UCSD-AML1 (cell line): ENCODE data around the gene STX17.
"Not testable (repeated sequence)": the region's sequence is repeated elsewhere in the genome, so short reads cannot be mapped to it uniquely, and the experiment has no call there.

Experiments
- DNase-seq: peaks from one replicate; lab custom pipeline; 2025; ENCODE audit not compliant: unreplicated experiment; lab: John Stamatoyannopoulos, UW

The STX17 gene

DNA sequence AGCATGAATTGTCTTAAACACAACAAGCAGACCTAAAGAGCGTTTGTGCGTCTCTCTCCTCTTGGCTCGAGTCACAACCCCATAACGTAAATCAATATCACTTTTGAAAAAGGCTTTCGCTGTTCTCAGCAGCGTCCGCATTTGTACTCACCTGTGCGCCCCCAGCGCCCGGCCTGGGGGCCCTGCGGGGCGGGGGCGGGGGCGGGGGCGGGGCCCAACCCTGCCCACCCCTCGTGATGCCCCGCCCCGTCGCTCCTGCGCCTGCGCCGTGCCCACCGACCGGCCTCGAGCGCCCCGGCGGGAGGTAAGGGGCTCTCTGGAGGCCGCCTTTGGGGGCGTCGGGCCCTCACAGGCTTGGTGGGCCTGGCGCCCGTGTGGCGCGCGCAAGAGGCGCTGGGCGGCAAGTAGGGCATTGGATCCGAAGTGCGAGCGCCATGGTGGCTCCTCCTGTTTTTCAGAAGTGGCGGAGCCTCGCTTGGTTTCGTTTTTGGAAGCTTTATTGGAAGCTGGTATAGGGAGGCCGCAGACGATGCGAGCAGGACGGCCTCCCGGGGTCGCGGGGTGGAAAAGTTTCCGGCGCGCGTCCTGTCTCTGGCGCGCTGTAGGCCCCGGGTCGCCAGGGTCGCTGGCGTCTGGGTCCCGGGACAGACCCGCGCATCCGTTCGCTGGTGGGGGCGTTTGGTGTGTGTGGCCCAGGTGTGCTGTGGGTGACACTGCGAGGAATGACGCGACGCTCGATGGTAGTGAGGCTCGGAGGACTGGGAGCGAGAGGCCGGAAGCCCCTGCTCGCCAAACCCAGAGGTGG is at the start of gene STX17:
STX17 (plus strand) TSS at position 252 of the 805 bp plus-strand sequence. CDS start 8,586 bp downstream, outside the sequence.
- DNase-seq, result peak; percentile 81

DNA sequence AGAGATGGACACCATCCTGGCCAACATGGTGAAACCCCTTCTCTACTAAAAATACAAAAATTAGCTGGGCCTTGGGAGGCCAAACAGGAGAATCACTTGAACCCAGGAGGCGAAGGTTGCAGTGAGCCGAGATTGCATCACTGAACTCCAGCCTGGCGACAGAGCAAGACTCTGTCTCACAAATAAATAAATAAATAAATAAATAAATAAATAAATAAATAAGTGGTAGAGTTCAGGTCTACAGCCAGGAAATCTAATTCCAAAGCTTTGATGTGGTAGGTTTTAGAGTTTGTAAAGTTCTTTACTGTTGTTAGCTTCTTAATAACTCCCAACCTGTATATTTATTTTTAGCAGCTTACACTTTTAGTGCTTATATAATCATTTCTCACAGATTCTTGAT is 48.9 kb upstream of the STX17 start:
- DNase-seq, result not testable (repeated sequence)

DNA sequence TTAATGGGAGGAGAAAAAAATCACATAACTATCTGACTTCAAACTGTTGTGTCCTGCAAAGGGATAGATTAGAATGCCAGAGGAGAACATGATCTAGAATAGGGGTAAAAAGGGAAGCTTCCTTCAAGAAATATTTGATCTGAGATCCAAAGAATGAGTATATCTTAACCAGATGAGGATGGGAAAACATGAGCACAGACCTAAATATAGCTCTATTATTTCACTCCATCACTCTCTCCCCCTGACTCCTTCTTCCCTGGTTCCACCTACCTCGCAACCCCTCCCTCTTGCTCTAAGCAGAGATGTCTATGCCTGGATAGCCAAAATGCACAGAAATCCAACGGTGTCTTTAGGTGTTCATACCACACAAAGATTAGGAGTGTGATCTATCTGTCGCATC is 48.4 kb upstream of the STX17 start:
- DNase-seq, result no peak

DNA sequence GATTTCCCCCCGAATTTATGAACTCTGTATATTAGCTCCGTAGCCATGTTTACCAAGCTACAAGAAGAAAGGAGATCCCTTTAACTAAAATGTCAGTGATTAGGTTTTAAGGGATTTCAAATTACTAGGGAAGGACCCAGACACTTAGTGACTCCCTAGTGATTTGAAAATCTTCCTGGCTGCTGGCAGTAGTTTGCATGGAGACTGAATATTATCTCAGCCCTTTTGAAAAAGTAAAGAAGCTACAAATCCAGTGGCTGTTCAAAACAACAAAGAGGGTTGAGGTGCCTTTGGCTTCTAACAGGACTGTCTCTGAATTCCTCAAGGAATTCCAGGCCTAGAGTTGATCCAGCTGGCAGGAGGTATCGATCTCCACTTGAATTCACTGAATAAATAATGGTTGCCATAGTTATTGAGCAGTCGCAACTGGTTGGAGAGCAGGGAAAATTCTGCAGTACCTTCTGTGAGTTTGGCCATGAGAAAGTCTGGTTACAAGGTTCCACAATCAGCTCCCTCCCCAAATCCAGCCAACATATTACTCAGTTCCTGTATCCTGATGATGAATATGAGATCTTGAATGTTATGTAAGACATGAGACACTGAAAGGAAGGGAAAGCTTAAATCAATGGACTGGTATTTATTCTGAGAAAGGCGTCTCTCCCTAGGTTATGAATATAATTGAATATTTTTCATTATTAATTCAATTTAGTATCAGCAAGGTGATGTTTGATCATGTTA is 47.0 kb upstream of the STX17 start:
- DNase-seq, result no peak

DNA sequence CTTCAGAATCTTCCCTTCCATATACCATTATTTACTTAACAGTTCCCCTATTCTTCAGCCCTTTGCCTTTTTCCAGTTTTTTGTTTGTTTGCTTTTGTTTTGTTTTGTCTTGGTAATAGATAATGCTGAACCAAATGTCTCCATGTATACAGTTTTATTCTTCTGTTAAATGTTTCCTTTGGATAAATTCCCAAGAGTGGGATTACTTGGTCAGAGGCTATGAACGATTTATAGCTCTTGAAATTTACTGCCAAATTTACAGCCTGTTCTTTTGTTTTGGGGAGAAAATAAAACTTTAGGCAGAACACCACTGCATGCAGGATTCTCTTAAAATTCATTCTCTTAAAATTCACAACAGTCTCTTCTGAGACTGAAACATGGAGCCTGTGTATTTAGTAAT is 46.2 kb upstream of the STX17 start:
- DNase-seq, result no peak

DNA sequence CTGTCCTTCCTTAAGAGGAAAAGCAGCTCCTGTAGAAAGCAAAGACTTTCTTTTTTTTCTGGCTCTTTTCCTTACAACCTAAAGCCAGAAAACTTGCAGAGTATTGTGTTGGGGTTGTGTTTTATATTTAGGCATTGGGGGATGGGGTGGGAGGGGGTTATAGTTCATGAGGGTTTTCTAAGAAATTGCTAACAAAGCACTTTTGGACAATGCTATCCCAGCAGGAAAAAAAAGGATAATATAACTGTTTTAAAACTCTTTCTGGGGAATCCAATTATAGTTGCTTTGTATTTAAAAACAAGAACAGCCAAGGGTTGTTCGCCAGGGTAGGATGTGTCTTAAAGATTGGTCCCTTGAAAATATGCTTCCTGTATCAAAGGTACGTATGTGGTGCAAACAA is 42.5 kb upstream of the STX17 start:
- DNase-seq, result no peak

DNA sequence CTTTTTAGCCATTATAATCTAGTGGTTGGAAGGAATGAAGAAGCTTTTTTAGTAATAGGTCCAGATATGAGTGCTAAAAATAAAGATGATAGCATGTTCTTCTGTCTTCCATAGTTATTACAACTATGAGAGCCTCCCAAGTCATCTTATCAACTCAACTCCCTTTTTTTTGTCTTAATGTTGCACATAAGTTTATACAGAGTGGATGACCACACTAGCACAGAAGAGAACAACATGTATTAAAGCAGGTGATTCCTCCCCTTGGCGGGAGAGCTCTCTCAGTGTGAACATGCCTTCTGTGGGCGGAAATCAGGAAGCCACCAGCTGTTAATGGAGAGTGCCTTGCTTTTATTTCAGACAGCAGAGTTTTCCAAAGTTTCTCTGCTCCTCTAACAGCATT is 40.1 kb upstream of the STX17 start:
- DNase-seq, result no peak

DNA sequence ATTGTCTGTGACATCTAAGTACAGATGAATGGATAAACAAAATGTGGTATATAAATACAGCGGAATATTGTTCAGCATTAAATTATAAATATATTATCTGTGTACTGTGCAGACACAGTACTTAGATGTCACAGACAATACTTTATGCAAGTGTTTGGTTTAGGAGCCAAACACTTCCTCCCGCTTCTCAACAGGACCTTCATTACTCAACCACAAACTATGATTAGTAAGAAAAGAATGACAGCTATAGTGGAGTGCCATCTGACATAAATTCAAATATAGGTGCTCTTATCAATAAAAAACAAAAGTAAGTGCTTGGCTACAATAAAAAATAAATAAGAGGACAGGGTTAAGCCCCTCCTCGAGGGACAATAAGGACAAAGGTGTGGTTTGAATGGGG is 38.9 kb upstream of the STX17 start:
- DNase-seq, result no peak

DNA sequence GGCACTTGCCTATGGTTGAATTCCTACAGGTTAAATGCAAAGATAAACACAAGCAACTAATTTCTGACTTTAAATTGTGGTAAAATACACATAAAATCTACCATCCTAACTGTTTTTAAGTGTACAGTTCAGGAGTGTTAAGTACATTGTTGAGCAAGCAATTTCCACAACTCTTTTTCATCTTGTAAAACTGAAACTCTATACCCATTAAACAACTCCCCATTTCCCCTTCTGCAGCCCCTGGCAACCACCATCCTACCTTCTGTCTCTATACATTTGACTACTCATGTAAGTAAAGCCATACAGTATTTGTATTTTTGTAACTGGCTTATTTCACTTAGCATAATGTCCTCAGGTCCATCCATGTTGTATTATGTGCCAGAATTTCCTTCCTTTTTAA is 38.5 kb upstream of the STX17 start:
- DNase-seq, result no peak

DNA sequence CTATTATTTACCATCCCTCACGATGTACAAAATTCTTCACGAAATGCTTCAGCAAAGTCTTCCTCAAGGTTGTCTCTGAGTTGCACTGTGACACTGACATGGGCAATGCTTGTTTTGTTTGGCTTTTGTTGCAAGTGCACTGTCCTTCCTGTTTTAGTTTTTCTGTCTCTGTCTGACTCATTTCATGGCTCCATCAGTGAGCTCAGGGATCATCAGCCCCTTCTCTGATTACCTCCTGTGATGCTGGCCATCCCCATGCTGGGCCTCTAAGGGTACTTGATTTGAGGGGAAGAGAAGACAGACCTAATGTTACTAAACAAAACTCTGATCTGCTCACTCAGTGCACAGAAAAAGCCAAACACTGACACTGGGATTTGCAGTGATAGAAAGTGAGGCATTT is 37.6 kb upstream of the STX17 start:
- no peak for DNase-seq

DNA sequence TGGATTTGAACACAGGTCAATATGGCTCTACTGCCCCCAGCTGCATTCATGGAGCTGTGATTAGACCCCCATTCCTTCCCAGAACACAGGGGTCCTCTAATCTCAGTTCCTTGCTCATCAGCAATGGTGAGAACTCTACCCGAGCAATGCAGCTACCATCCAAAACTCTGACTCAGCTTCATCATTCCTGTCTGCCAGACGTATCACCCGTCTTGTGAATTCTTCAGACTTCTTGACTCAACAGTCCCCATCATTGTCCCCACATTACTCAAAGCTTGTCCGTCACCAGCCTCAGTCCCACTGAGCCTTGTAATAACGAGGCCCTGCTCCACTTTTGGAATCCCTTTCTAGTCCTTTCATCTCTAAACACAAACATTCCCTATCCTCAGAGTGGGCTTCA is 36.3 kb upstream of the STX17 start:
- DNase-seq, result no peak

DNA sequence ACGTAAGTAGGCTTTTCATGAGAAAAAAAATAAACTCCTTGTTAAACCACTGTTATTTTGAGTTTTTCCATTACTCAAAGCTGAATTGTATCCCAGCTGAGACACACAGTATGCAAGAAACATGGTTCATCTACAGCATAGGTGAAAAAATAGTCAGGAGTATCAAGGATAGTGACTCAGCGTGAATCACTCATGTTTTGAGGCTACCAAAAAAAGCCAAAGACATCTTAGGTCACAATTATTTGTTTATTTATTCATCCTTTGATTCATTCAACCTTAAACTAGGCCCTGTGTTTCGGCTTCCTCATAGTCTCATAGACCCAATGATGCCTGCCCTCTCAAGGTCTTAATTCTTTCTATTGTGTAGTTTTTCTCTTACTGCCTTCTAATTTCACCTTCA is 32.9 kb upstream of the STX17 start:
- DNase-seq, result no peak

DNA sequence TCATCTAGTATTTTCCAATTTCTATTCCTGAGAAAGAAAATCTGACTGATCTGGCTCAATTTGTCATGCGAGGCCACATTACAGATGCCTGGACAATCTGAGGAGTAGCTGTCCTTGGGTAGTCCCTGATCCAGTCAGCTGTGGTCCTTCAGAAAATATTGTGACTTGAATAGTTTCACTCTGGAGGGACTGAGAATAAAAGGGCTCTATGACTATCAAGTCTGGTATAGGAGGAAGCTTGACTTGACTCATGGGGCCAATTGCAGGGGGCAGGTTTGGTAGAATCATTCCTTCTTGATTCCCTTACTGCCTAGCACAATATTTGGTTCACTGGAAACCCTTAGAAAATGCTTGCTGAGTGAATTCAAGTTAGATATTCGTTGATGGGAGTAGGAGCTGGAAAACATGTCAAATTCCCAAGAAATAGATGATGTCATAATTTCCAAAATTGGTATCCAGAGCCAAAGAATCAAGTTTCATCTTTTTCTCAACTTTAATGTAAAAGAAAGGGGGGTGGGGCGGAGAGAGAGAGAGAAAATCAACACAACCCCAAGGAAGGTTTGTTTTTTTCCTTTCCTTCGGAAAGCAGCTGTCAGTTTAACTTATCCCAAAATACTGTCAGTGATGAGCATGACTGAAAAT is 32.4 kb upstream of the STX17 start:
- no peak for DNase-seq

DNA sequence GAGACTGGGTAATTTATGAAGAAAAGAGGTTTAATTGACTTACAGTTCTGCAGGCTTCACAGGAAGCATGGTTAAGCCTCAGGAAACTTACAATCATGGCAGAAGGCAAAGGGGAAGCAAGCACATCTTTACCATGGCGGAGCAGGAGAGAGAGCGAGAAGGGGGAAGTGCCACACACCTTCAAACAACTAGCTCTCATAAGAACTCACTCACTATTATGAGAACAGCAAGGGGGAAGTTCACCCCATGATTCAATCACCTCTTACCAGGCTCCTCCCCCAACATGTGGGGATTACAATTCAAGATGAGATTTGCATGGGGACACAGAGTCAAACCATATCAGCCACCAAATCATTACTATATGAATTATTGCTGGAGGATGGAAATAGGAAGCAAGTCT is 30.3 kb upstream of the STX17 start:
- DNase-seq, result no peak

DNA sequence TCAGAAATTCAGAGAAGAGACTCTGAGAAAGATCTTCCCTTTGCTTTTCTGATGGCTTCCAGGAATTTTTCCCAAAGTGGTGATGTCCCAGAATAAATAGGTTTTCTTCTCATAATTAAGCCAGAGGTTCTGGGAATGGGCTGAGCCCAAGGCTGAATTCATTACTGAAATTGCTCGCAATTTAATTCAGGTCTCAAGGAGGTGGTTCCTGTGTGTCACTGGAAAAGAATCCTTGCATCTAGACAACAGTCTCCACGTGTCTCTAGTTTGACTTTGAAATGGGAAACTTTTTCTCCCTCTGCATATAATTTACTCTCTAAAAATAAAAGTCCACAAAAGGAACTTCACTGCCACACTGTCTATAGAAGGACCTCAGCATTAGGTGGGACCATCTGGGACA is 27.8 kb upstream of the STX17 start:
- no peak for DNase-seq

DNA sequence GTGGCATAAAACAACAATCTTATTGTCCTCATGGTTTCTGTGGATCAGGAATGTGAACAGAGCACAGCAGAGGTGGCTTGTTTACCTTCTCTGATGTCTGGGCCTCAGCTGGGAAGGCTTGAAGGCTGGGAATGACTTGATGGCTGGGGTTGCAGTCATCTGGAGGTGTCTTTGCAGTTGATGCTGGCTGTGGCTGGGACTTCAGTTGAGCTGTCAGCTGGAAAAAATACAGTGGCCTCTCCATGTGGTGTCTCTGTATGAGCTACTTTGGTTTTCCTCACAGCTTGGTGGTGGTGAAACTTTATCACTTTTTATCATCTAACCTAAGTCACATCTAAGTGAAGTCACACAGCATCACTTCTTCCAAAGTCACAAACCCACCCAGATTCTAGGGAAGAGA is 24.7 kb upstream of the STX17 start:
- DNase-seq, result no peak

DNA sequence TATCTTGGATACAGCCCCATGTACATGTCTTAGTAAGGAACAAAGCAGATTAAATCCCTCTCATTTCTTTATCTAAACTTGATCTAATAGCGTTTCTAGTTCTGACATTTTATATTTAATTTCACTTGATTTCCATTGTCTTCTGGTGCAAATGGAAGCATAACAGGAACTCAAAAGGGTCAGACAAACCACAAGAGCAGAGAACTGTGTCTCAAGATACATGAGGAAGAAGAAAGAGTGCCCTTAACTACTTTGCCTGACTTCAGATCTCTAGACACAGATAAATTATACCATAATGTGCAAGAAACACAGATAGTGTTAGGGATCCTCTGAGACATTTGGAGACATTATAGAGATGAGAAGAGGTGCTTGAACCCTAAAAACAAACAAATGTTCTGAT is 20.7 kb upstream of the STX17 start:
- no peak for DNase-seq

DNA sequence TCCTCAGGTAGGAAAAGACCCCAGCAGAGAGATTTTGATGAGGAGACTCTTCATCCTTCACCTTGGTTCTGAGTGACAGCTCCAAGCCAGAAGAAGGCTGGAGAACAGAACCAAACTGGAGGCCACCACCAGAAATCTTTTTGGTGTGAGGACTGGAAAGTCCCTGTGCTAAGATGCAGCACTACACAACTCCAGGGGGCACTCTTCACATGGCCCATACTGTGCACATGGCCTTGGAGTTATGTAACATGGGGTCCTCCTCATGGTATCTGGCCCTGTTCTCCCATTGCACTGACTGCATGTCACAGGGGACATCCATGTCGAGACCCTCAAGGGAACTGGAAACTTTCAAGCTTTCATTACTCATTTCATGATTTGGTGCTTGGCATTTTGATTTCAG is 17.3 kb upstream of the STX17 start:
- no peak for DNase-seq

DNA sequence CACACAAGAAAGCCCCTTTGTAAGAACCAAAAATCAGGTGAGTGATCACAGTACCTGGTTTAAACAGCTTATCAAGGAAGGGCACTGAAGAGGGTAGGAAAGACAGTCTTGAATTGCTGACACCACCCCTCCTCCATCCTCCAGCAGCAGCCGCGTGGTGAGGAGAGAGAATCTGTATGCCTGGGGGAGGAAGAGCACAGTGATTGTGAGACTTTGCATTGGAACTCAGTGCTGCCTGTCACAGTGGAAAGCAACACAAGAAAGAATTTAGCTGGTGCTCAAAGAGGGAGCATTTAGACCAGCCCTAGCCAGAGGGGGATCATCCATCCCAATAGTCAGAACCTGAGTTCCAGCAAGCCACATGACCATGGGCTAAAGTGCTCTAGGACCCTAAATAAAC is 11.6 kb upstream of the STX17 start:
- DNase-seq, result no peak

DNA sequence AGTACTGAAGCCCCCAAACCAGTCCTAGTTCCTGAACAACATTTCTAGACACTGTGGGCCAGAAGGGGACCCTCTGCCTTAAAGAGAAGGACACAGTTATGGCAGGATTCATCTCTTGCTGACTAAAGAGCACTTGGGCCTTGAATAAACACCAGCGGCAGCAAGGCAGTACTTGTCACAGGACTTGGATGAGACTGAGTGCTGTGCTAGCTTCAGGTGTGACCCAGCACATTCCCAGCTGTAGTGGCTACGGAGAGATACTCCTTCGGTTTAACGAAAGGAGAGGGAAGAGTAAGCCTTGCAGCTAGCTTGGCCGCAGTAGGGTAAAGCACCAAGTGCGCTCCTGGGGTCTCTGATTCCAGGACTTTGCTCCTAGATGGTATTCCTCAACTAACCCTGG is 10.9 kb upstream of the STX17 start:
- DNase-seq, result no peak

DNA sequence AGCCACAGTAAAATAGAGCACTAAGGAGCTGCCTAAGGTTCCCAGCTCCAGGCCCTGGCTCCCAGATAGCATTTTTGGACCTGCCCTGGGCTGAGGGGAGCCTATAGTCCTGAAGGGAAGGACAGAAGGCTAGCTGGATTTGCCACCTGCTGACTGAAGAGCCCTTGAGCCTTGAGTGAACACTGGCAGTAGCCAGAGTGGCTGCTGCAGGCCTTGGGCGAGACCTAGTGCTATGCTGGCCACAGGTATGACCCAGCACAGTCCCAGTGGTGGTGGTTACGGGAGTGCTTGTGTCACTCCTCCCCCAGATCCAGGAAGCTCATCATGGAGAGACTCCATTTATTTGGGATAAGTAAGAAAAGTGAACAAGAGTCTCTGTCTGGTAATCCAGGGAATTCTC is 10.3 kb upstream of the STX17 start:
- no peak for DNase-seq

DNA sequence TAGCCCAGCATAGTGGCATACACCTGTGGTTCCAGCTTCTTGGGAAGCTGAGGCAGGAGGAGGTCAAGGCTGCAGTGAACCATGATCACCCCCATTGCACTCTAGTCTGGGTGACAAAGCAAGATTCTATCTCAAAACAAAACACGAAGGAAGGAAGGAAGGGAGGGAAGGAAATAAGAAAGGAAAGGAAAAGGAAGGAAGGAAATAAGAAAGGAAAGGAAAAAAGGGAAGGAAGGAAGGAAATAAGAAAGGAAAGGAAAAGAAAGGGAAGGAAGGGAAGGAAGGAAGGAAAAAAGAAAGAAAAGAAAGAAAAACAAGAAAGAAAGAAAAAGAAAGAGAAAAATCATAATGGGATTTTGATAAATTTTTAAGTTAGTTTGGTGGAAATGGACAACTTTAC is 3.1 kb upstream of the STX17 start:
- DNase-seq, result no peak
